HG03159 (cell line): ENCODE measurements around the gene SRSF5.

Experiments used
- ATAC-seq: cut with Tn5 transposase; IDR thresholded peaks from one replicate; pipeline ENCODE4 v1.9.1; 2021; ENCODE audit warnings: mild to moderate bottlenecking, moderate library complexity; ENCODE audit not compliant: unreplicated experiment

Gene SRSF5

DNA sequence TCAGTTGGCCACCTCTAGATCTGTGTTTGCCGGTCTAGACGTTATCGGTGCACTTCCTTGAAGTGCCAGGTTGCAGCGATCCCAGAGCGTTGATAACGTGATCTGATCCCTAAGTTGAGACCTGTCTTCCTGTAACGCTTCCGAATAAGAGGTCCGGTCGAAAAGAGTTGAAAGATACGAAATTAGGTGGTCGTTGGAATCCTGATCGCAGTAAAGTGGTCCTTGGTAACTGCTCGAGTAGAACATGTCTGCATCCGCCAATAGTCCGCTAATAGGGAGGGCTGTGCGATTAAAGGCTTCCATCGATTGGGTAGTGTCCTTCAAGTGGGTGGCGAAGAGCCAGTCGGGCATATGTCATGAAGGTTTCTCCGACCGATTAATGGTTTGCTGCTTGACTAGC, 2.7 kb downstream of the SRSF5 start:
- no peak for ATAC-seq

DNA sequence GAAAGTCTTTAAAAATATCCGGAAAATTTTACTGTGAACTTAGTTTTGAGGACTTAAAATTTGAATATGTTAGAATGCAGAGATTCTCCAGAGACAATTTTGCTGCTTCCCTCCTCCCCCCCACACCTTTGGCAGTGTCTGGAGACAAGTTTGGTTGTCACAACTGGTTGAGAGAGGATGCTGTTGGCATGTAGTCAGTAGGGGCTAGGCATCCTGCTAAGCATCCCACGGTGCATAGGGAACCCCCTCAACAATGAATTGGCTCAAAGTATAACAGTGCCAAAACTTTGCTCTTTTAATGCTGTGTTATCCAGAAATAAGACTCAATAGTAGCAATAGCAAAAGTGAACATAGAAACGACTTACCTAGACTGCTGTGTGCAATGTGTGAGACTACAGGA, 3.6 kb downstream of the SRSF5 start:
- ATAC-seq = no peak

DNA sequence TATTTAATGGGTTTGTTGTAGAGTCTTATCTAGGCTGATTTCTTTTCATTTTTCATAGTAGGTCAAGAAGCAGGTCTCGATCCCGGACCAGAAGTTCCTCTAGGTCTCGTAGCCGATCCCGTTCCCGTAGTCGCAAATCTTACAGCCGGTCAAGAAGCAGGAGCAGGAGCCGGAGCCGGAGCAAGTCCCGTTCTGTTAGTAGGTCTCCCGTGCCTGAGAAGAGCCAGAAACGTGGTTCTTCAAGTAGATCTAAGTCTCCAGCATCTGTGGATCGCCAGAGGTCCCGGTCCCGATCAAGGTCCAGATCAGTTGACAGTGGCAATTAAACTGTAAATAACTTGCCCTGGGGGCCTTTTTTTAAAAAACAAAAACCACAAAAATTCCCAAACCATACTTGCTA, 4.2 kb downstream of the SRSF5 start:
- ATAC-seq = no peak

DNA sequence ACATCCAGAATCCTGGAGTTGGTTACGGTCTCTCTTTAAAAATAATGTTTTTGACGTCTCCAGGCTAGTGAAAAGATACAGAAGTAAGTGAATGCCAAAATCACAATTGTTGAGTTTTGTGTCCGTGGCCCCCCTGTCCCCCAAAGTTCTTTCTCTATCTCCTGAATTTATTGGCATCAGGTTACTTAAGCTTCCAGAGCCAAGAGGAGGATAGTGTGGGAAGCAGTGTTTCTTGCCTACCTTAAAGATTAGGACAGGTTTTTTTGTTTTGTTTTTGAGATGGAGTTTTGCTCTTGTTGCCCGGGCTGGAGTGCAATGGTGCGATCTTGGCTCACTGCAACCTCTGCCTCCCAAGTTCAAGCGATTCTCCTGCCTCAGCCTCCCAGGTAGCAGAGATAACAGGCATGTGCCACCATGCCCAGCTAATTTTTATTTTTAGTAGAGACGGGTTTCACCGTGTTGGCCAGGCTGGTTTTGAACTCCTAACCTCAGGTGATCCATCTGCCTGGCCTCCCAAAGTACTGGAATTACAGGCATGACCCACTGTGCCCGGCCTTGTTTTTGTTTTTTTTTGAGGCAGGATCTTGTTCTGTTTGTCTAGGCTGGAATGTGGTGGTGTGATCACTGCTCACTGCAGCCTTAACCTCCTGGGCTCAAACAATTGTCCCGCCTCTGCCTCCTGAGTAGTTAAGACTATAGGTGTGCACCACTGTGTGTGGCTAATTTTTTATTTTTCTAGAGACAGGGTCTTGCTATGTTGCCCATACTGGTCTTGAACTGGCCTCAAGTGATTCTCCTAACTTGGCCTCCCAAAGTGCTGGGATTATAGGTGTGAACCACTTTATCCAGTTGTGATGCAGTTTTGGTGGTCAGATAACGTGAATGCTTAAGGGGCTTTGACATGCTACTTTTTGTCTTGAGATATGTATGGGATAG, 5.4 kb downstream of the SRSF5 start:
- ATAC-seq = no peak

DNA sequence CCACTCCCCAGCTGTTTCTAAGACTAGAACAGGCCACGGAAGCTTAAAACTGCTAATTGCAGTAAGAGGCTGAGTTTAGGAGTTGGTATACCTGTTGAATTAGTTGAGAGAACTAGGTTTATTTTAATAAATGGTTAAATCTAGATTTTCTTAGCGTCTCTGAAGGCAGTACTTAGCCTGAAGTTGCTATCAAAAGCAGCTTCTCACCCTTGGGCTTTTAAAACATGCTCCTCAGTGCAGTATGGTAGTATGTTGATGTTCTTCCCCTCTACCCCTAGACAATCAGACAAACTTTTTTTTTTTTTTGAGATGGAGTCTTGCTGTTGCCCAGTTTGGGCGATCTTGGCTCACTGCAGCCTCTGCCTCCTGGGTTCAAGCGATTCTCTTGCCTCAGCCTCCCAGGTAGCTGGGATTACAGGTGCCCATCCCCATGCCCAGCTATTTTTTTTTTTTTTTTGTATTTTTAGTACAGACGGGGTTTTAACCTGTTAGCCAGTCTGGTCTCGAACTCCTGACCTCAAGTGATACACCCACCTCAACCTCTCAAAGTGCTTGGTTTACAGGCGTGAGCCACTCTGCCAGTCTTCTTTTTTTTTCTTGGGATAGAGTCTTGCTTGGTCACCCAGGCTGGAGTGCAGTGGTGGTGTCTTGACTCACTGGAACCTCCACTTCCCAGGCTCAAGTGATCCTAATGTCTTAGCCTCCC, 6.8 kb downstream of the SRSF5 start:
- no peak for ATAC-seq

DNA sequence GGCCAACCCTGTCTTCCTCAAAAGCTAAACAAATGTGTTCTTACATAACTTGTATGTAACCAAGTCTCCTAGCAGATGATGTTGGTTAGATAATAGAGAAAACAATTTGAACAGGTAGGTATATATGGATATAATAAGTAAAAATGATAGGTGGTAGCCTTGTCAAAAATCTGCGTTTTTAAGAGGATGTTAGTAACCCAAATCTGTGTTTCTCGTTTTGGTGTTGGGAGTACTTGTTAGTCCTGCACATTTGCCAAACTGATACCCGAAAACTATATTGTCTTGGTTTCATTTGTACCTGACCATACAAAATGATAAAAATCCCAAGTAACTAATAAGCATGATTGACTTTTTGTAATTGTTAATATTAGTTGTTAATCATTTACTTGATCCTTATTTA, 8.1 kb downstream of the SRSF5 start:
- ATAC-seq = no peak

DNA sequence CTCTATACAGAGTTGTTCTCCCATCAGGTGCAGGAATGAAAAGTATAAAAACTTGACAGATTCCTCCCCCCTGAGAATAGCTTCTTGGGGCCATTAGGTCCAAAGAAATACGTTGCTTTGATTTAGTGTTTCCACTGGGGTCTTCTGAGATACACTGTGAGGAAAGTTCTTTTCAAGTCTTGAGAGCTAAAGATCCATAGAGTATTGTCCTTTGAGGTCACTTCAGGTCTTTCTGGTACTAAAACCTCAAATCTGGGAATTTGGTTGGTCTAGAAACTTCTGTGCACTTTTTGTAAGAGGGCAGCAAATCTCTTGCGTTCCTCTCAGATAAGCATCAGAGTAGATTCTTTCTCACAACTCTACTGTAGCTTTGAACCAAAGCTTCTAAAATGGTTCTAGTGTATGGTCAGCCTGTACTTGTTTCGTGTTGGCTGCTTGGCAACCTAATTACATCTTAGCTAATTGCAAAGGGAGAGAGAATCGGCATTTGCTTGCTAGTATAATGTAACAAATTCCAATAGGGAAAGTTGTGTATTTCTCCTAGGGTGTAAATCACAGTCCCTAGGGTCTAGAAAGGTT, 10.0 kb downstream of the SRSF5 start:
- ATAC-seq = no peak

DNA sequence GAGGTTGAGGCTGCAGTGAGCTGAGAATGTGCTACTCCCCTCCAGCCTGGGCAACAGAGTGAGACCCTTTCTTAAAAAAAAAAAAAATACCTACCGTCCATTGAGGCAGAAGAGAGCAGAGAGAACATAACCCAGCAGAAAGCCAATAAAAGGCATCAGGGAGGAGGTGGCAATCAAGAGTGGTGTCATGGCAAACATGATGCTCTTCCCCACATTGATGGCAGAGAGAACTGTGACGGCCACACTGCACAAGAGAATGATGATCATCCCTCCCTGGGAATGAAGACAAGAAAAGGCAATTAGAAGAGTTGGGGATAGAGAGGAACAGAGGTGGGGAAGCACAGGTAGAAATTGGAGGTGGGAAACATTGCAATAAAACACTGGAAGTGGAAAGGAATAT, 12.1 kb downstream of the SRSF5 start:
- no peak for ATAC-seq

DNA sequence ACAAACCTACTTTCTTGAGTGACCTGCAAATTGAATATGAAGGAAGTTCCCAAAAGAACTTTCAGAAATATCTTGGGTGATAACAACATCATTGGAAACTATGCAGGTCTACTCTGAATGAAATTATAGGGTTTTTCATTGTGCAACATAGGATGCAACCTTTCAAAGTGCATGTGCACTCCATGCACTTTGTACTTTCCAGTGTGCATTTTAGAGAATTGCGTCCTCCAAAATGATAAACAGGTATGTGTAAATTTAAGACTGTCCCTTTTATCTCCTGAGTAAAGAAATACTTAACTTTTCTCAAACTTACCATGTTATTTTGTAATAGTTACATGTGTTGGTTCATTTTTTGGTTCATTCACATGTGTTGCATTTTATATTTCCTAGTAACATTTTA, 13.2 kb downstream of the SRSF5 start:
- ATAC-seq = no peak

DNA sequence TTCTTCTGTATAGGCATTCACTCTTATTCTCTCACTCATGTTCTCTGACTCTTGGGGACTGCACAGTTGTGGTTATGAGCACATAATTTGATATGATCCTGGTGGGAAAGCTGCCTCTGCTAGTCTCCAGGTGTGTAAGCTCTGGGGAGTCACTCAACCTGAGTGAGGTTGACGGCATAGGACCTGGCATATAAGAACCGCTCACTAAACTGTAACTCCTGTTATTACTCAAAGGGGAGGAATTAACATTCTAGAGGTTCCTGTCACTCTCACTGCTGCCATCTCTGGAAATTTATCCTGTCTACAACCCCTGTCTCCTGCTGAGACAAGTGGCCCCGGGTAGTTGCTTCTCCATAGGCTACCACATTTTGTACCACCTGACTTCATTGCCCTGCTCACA, 14.0 kb downstream of the SRSF5 start:
- ATAC-seq = no peak

DNA sequence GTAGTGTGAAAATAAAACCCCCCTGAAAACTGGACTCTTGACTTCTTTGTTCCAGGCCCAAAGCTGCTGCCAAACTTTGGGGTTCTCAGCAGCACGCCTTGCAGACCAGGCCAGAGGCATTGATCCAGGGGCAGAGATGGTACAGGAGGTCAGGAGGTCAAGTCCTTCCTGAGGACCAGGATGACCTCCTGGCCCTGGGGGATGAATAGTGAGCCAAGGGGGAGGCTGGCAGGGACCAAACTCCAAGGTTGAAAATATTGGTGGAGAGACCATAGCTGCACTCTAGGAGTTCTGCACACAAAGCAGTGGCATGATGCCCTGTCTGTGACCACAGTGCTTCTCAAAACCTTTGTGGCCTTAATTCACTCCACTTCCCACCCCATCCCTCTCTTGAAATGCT, 18.0 kb downstream of the SRSF5 start:
- no peak for ATAC-seq

DNA sequence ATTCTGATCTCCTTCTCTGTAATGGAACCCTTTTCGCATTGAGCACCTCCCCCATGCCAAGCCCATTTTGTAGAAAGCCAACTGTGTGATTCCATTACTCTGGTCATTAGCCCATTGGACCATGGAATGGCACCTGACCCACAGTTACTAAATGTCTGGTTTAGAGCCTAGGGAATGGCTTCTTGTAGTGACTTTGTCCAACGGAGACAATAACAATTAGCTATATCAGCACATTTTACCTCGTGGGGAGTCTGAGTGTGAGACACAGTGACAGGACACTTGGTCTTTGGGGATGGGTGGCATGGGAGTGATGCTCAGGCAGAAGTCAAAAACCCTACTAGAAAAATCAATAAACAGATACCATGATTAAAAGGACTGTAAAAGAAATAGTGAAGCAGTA, 19.7 kb downstream of the SRSF5 start:
- no peak for ATAC-seq

DNA sequence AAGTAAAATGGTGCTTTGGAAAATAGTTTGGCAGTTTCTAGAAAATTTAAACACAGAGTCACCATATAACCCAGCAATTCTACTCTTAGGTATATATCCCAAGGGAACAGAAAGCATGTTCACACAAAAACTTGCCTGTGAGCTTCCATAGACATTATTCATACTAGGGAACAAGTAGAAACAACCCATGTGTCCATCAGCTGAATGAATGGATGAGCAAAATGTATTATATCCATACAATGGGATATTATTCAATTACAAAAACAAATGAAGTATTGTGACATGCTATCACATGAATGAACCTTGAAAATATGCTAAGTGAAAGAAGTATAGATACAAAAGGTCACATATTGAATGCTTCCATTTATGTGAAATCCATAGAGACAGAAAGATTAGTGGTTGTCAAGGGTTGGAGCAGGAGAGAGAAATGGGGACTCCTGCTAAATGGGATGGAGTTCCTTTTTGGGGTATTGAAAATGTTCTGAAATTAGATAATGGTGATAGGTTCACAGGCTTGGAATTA, 22.2 kb downstream of the SRSF5 start:
- no peak for ATAC-seq

DNA sequence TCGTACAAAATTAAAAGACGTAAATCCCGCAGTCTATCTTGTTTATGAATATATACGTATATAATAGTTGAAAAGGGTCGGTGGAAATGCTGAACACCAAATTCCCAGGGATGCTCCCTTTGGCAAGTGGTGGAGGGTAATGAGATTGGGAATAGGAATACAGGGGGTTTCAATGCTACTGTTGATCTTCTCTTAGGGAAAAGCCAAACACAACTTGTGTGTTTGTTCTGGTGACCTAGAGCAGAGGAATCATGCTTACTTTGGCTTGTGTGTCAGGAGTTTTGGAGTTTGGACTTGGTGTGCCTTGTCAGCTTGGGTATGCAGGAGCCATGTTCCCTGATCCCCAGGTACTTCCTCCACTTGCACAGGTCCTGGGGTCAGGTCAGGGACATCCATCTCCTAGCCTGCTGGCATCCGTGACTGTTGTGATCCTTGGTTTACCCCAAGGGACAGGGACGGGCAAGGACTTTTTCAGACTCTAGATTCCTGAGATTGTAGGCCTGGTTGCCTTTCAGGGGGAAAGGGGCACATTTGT, 26.0 kb downstream of the SRSF5 start:
- no peak for ATAC-seq

DNA sequence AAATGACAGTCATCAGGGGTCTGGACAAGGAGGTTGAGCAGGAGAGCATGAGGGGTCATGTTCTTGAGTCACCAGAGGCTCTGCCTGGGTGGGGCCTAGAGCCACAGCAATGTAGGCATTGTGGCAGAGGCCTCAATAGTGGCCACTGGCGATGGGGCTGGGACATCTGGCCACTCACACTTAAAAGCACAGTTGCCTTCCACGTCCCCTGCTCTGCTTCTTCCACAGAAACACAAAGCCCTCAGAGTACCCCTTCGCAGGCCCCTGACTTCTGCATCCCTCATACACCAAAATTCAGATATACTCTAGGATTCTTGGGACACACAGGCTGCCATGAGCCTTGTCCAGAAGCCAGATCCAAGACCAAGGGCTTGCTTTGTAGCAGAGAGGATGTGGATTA, 27.8 kb downstream of the SRSF5 start:
- ATAC-seq = no peak

DNA sequence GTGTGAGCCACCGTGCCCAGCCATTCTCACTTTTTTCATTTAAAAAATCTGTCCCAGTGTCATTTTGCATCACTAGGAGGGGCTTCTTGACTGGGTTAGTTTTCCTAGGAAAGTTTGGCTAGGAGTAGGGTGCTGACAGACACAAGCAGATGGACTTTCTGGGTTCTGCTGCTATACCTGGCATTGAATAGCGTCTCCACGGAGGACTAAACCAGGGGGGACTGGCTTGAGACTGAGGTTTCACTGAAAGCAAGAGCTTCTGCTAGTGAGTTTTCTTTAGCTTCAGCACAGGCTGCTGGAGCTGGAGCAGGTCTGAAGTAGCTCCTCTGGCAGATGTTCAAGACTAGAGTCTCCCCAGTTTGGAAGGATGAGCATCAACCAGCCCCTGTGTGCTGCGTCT, 28.7 kb downstream of the SRSF5 start:
- no peak for ATAC-seq

DNA sequence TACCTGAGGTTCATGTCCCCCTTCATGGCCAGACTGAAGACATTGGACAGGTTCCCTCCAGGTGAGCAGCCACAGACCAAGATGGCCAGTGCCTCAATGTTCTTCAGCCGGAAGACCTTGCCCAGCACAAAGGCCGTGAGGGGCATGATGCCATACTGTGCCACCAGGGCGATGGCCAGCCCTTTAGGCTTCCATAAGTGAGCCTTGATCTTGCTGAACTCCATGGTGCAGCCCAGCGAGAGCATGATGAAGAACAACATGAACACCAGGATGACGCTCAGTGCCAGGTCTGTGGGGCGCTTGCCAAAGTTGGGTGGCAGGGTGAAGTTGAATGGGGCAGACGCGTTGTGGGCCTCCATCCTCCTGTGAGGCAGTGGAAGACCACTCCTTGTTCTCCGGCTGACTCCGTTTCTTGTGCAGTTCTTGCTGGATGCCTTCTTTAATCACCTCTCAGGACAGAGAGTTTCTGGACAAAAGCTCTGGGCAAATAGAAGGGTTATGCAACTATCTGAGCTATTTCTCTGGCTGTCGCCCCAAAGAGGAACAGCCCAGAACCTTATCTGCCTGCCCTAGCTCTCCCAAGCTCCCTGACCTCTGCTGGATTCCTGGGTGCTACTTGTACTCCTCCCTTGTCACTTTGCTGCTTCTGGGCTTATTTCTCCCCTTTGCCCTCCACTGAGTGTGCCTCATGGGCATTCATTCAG, 30.0 kb downstream of the SRSF5 start, which contains the start of gene SLC10A1:
TSS of gene SLC10A1 (minus strand) at position 445 of the 704 bp plus-strand sequence. CDS start at position 359, 86 bp downstream.
- no peak for ATAC-seq

DNA sequence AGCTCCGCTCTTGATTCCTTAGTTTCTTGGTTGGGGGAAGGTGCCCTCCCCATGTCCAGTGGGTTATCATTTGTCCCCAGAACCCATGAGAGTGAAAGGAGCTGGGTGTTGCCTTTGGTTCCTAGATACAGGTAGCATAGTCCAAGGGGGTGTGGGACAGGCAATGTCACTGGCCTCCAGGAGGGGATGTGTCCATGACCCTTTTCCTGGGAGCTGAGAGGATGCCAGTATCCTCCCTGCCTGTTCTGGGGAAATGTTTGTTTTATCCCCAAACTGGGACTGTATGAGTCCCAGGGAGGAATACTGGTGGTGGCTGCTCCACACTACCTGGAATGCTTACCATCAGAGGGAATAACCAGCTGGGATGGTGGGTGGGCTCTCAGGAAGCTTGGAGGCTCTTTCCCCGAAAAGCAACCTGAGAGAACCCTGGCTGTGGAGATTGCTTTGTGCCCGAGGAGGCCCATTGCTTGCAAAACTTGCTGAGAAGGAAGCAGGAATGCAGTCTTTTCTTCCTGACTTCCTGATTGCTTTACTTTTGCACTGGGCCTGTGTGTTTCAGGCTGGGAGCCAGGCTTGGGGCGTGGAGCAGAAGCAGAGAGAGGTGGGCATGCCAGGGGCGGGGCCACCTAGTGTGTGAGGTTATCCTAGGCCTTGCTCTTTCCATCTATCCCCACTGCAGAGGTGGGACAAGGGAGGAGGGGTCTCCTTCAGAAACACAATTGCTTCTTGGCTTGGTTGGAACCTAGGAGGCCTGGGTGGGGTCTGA, 30.8 kb downstream of the SRSF5 start:
- ATAC-seq = no peak

DNA sequence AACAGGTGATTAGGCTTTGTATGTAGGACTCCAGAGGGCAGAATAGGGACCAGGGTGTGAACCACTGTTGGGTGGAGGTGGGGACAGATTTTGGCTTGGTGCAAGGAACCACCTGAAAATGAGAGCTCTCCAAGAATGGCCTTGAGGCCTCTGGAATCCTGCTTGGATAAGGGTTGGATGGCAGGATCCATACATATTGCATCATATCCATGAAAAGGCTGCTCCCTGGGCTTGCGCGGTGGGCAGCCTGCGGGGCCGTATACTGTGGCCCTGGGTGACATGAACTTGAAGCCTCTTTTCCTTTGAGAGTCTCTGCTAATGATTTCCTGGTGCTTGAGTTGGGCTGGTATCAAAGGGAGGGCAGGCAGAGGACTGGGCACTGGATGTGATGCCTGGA, 31.4 kb downstream of the SRSF5 start:
- no peak for ATAC-seq

DNA sequence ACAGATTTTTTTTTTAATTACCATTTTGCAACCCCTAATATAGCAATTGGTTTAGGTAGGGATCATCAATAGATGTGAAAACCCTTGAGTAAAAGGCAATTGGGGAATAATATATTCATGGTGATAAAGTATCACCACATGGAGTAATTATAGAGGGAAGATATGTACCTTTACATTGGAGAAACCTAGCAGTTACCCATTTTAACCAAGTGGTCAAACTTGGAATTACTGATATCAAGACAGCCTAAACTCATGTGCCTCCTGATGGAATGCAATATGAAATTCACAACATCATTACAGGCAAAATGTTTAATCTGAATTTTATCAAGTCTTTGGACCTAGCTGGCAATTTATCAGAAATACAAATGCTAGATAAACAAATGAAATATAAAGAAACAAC, 36.8 kb downstream of the SRSF5 start:
- no peak for ATAC-seq
